GM12891 (cell line): Measurements from ENCODE around the gene COLGALT1.
A peak's percentile ranks its signal among the peaks of the same experiment; 100 is the strongest.
"Not testable (repeated sequence)": the region's sequence is repeated elsewhere in the genome, so short reads cannot be mapped to it uniquely, and the experiment has no call there.

Source experiments
- DNase-seq: peaks from one replicate; pipeline ENCODE4 v3.0.0; 2011; ENCODE audit warnings: low spot score; ENCODE audit not compliant: insufficient read length
- FAIRE-seq: peaks from 2 replicates; lab custom pipeline; 2011; peaks lifted over from hg19 to GRCh38; lab: Jason Lieb, UNC
- PAX5 ChIP-seq: IDR thresholded peaks from 2 replicates; pipeline ENCODE4 v1.6.1; 2011; ENCODE audit warnings: low read length, moderate library complexity, mild to moderate bottlenecking; ENCODE audit not compliant: insufficient read depth, severe bottlenecking
- POLR2A ChIP-seq: IDR thresholded peaks from 2 replicates; pipeline ENCODE4 v1.6.1; 2011; ENCODE audit warnings: low read depth, low read length, control low read depth
- POLR2AphosphoS5 ChIP-seq: IDR thresholded peaks from 2 replicates; pipeline ENCODE4 v1.6.1; 2011; ENCODE audit warnings: low read depth, low read length, control low read depth
- POU2F2 ChIP-seq: IDR thresholded peaks from 2 replicates; pipeline ENCODE4 v1.6.1; 2011; ENCODE audit warnings: low read depth, mild to moderate bottlenecking, control low read depth, low read length, moderate library complexity
- SPI1 ChIP-seq: IDR thresholded peaks from 2 replicates; pipeline ENCODE4 v1.6.1; 2011; ENCODE audit warnings: low read depth, low read length, control low read depth
- TAF1 ChIP-seq: IDR thresholded peaks from 2 replicates; pipeline ENCODE4 v1.6.1; 2011; ENCODE audit warnings: low read depth, low read length, control low read depth

The COLGALT1 gene

DNA sequence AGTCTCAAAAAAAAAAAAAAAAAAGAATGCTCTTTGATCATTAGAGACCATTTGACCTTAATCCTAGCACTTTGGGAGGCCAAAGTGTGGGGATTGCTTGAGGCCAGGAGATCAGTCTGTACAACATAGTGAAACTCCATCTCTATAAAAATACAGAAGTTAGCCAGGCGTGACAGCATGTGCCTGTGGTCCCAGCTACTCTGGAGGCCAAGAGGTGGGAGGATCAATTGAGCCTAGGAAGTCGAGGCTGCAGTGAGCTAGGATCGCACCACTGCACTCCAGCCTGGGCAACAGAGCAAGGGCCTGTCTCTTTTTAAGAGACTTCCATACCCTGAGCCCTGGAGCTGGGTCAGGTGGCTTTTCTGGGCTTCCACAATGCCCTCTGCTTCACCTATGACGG lies 11.5 kb upstream of the COLGALT1 start:
- DNase-seq (no peak), FAIRE-seq (no peak)
- TF ChIP-seq SPI1 = no peak
- TF ChIP-seq POLR2AphosphoS5 = no peak
- no peak for TF ChIP-seq PAX5
- no peak for TF ChIP-seq TAF1
- TF ChIP-seq POLR2A = no peak
- no peak for TF ChIP-seq POU2F2

DNA sequence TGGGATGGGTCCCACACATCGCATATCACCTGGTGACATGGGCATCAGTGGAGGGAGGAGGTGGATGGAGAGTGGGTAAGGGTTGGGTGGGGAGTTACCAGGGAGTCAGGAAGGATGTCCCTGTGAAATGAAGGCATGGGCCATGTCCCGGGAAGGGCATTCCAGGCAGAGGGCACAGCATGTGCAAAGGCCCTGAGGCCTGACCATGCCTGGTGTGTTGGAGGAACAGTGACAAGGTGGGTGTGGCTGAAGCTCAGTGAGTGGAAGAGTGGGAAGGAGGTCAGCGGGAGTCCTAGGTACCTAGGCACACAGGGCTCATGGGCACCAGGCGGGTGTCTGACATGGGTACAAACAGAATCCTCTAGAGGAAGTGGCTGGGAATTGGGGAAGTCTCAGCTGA lies 11.0 kb upstream of the COLGALT1 start:
- no peak for FAIRE-seq

DNA sequence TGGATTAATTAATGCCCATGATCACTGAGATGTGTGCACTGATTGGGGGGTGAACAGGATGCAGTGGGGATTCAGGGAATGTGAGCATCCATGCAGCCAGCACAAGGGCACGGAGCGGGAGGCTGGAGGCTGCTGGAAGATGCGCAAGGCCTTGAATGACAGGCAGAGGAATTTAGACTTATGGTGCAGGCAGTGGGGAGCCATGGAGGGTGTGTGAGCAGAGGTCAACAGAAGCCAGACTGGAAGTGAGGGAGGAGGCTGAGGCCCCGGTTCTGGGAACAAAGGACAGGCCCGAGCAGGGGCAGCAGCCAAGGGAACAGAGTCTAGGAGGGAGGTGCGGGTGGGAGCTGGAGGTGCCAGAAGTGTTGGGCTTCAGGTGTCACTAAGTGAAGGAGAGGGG lies 7.3 kb upstream of the COLGALT1 start:
- no peak for FAIRE-seq
- DNase-seq = no peak
- no peak for TF ChIP-seq TAF1
- no peak for TF ChIP-seq POLR2A
- no peak for TF ChIP-seq SPI1
- TF ChIP-seq PAX5 = no peak
- no peak for TF ChIP-seq POU2F2
- no peak for TF ChIP-seq POLR2AphosphoS5

More for the DNA sequence above, 11.0 kb upstream of the COLGALT1 start:
- TF ChIP-seq POLR2AphosphoS5 (no peak), PAX5 (no peak), POU2F2 (no peak)
- DNase-seq = no peak

DNA sequence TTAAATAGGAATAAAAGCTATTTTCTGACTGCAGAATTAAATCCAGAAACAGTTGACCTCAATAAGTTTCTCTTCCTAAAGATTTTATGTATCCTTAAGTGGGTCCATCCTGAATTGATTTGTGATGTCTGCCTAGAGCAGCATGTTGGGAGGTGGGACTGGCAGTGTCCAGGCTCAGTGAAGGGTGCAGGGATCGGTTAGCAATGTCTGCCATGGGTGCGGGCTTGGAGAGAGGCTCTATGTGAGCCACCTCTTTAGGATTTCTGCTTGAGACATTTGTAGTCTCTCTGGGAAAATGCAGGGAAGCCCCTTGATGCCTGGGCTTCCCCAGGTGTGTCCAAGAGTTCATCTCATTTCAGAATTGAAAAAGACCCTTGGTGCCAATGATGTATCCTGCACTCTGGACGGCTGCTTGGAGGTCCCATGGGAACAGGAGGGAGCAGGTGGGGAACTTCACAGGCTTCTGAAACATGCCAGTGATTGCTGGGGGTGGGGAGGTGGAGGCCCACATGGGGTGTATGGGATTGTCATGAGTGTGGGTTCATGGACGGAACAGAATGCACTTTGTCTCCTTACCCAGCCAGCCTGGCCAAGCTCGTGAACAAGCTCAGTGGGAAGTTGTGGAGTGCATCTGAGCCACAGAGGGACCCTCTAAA lies 6.2 kb upstream of the COLGALT1 start:
- TF ChIP-seq POLR2A (no peak), POLR2AphosphoS5 (no peak), PAX5 (no peak), SPI1 (no peak), TAF1 (no peak), POU2F2 (no peak)
- DNase-seq = no peak
- no peak for FAIRE-seq

DNA sequence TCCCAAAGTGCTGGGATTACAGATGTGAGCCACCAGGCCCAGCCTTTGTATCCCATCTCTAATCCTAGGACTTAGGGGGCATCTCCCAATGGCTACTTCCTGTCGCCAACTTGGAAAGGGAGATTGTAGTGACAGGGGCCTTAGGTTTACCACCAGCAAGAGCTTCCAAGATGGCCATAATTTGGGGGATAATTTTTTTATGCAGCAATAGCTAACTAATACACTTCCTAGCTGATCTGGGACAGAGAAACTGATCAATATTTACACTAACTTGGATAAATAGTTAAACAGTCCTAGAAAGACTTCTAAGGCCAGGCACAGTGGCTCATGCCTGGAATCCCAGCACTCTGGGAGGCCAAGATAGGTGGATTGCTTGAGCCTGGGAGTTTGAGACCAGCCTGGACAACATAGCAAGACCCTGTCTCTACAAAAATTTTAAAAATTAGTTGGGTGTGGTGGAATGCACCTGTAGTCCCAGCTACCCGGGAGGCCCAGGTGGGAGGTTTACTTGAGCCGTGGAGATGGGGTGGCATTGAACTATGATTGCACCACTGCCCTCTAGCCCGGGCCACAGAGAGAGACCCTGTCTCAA lies 5.3 kb upstream of the COLGALT1 start:
- FAIRE-seq = no peak
- TF ChIP-seq POLR2A = no peak
- TF ChIP-seq SPI1 = no peak
- TF ChIP-seq POLR2AphosphoS5 = no peak
- TF ChIP-seq TAF1 = no peak
- no peak for TF ChIP-seq PAX5
- no peak for TF ChIP-seq POU2F2
- no peak for DNase-seq

DNA sequence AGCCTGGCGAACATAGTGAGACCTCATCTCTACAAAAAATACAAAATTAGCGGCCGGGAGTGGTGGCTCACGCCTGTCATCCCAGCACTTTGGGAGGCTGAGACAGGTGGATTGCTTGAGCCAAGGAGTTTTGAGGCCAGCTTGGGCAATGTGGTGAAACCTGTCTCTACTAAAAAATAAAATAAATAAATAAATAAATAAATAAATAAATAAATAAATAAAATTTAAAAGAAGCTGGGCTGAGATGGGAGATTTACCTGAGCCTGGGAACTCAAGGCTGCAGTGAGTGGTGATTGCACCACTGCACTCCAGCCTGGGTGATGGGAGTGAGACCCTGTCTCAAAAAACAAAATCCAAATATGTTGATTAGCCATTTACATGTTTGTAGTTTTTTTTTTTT lies 2.7 kb upstream of the COLGALT1 start:
- DNase-seq, FAIRE-seq: not testable (repeated sequence)

DNA sequence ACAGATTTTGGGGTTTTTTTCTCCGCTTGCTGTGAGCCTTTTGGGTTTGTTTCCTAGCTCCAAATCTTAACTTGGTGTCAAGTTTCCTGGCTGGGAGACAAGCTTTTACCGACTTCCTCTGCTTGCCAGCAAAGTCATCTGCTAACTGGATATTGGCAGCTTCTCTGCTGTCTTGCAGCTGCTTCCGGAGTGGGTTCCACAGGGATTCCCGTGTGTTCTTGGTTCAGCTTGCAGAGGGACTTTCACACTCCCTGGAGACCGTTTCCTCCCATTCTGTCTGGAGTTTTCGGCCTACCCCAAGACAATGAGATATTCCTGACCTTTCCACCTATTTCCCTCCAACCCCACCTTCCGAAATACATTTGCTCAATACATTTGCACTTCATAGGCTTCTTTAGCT lies 2.2 kb upstream of the COLGALT1 start:
- DNase-seq (no peak), FAIRE-seq (no peak)
- TF ChIP-seq POLR2A = no peak
- no peak for TF ChIP-seq PAX5
- TF ChIP-seq POU2F2 = no peak
- TF ChIP-seq SPI1 = no peak
- no peak for TF ChIP-seq POLR2AphosphoS5
- TF ChIP-seq TAF1 = no peak

DNA sequence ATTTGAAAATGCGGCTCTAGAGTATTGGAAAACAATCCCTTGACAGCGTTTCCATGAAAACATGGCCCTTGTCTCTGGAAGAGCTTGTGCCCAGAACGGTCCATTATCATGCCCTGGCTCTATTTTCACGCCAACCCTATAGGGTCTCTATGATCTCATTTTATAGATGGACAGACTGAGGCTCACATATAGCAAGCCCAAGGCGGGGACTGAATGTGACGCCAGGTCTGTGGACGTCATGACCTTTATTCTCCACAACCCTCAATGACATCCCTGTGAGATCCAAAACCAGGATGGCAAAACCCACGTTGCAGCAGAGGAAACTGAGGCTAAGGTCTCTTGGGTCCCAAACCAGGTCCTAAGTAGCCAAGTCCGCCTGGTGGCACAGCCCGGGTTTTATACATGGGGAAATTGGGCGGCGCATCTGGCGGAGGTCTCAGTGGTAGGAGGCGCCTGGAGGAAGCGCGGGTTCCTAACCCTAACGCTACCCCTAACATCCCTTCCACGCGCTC lies 425 bp upstream of the COLGALT1 start:
- DNase-seq (no peak), FAIRE-seq (no peak)
- no peak for TF ChIP-seq SPI1
- no peak for TF ChIP-seq POLR2A
- no peak for TF ChIP-seq POLR2AphosphoS5
- TF ChIP-seq POU2F2 = no peak
- TF ChIP-seq TAF1 = no peak
- no peak for TF ChIP-seq PAX5

DNA sequence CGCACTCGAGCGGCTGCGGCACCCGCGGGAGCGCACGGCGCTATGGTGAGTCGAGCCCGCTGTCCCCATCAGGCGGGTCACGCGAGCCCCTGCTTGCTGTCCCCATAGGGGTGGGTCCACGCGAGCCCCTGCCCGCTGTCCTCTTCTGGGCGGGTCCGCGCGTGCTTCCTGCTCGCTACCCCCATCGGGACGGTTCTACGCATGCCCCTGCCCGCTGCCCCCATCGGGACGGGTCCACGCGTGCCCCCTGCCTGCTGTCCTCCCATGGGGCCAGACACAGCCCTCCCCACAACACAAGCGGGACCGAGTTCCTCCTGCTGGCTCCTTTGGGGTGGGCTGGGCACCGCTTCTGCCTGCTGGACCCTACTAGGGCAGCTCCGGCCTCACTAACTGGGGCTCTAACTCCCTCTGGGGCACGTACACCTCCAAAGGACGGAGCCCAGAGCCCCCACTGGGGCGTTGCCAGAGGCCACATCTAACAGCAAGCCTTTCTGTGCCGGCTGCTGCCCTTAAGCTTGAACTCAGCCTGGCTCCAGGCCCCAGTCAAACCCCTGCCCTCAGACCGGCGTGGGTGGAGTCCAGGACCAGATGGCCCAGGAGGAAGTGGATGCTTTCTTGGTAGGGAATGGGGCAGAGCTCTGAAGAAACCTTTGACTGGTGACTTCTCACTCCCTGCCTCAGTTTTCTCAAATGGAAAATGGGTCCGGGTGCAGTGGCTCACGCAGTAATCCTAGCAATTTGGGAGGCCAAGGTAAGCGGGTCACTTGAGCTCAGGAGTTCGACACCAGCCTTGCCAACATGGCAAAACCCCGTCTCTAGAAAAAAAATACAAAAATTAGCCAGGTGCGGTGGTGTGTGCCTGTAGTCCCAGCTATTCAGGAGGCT lies 722 bp downstream of the COLGALT1 start:
- DNase-seq (no peak), FAIRE-seq (no peak)
- TF ChIP-seq POLR2A = no peak
- no peak for TF ChIP-seq PAX5
- TF ChIP-seq SPI1 = peak; percentile 51; the same call in 1 of the 2 replicates

DNA sequence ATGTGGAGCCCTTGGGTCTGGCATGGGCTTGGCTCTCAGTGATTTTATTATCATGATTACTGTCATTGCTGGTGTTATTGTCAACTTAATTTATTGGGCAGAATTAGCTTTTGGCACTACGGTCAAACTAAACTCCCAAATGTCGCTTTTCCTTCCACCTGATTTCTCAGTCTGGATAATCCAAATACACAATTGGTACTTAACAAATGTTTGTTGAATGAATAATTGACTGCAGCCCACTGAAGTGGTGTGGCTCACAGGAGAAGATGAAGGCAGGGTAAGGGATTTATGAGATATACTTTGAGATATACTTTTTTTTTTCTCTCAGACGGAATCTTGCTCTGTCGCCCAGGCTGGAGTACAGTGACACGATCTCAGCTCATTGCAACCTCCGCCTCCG lies 1.5 kb downstream of the COLGALT1 start:
- no peak for FAIRE-seq
- TF ChIP-seq POU2F2 (no peak), SPI1 (no peak), TAF1 (no peak), POLR2A (no peak), PAX5 (no peak), POLR2AphosphoS5 (no peak)

More for the DNA sequence above, 1.5 kb downstream of the COLGALT1 start:
- DNase-seq = no peak
